Testis (tissue), 3 donors: ENCODE measurements around the gene ZBTB33. TPM values are rescaled to one million over a fixed set of nuclear protein-coding genes. Genes with fewer than 3 reads are reported as not detected.

Experiments used
- DNase-seq: peaks from one replicate; pipeline ENCODE4 v3.0.0-alpha.2; 2019
- H3K27ac ChIP-seq, 2 donors: fragments of 200-600 bp; sonication (generic); one replicate each; pipeline ENCODE4 v1.5.1; 2019
- H3K27me3 ChIP-seq: fragments of 200-600 bp; sonication (generic); one replicate; pipeline ENCODE4 v1.5.1; 2019
- H3K36me3 ChIP-seq: fragments of 200-600 bp; sonication (generic); one replicate; pipeline ENCODE4 v1.5.1; 2017; ENCODE audit warnings: low read depth; ENCODE audit errors: missing control alignments
- H3K4me1 ChIP-seq: fragments of 200-600 bp; sonication (generic); one replicate; pipeline ENCODE4 v1.5.1; 2019
- H3K4me3 ChIP-seq, 2 donors: fragments of 200-600 bp; sonication (generic); one replicate each; pipeline ENCODE4 v1.5.1; 2017 to 2019
- H3K9me3 ChIP-seq: fragments of 200-600 bp; sonication (generic); one replicate; pipeline ENCODE4 v1.5.1; 2017
- POLR2A ChIP-seq: fragments of 450-650 bp; IDR thresholded peaks from one replicate; pipeline ENCODE4 v1.6.1; 2017; ENCODE audit warnings: antibody characterized with exemption, mild to moderate bottlenecking, moderate library complexity
- WGBS, 2 donors: methylation state at CpG; one replicate each; pipeline ENCODE4 v1.1.5; 2018; 5-methylcytosine and 5-hydroxymethylcytosine counted together
- intact Hi-C: fragments of 100-400 bp; cut with DNase I; formaldehyde crosslinking; loops from one replicate; pipeline ENCODE4 v1.15.1; 2023; ENCODE audit warnings: low total_unique reads
- polyA plus RNA-seq: library from polyadenylated mRNA; stranded (reverse); fragments of 350-450 nt; fragmentation: Illumina TruSeq; extraction: RNeasy Lipid Tissue Mini Kit (QIAGEN cat#74804); gene quantifications from one replicate; pipeline ENCODE4 v1.2.3, GENCODE V29; 2014; ENCODE audit warnings: low read depth, low replicate concordance; ENCODE audit not compliant: insufficient read depth
- total RNA-seq, 2 donors: library from RNA; depleted of rRNA; stranded (reverse); fragments of >200 nt; gene quantifications; one replicate each; pipeline ENCODE4 v1.2.3, GENCODE V29; 2016
- TF ChIP-seq, protein P1 (sequence below), 3 experiments: fragments of 450-650 bp in 2 of 3; fragments of 200-600 bp in 1 of 3; sonication (generic) in 1 of 3; IDR thresholded peaks; one replicate each; pipeline ENCODE4 v1.5.1; 2016 to 2019; ENCODE audit warnings: antibody characterized with exemption in 3 of 3, mild to moderate bottlenecking in 2 of 3, moderate library complexity in 1 of 3

The ZBTB33 gene
- total and polyA plus RNA-seq, 3 donors from 2014 or later = 10.2 to 19.9 (median 16.3) TPM

DNA sequence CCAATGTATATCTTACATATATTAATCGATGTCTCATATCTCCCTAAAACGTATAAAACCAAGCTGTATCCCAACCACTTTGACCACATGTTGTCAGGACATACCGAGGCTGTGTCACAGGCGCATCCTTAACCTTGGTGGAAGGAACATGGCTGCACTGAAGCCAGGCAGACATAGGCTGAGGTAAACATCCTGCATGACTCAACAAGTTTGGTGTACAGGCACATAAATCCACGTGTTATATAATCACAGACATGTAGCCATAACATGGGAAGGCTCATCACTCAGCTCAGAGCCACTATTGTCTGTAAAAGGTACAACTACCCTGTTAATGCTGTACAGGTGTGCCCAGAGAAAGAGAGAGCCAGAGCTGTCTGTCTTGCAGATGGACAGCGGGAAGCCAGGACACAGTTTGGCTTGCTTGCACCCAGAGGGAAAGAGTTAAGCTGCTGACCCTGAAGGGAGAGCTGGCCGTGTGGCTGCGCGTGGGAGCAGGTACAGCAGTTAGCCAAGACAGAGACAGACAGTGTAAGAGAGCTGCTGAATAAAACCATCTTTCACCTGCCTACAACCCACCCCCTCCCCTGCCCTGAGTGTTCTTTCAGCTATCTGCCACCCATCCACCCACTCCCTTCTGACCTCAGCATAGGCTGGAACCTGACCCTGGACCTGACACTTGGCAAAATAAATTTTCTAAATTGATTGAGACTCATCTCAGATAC lies 22.3 kb upstream of the ZBTB33 start:
- no peaks in the 10 kb centered on the region for H3K36me3 ChIP-seq
- WGBS, 2 donors = 43 to 79% methylated on average over 8 to 9 of the region's 9 CpGs
- no peak overlapping the region for H3K4me3 ChIP-seq
- DNase-seq = peak; percentile 64
- no peak for TF ChIP-seq POLR2A
- TF ChIP-seq, protein P1, sequence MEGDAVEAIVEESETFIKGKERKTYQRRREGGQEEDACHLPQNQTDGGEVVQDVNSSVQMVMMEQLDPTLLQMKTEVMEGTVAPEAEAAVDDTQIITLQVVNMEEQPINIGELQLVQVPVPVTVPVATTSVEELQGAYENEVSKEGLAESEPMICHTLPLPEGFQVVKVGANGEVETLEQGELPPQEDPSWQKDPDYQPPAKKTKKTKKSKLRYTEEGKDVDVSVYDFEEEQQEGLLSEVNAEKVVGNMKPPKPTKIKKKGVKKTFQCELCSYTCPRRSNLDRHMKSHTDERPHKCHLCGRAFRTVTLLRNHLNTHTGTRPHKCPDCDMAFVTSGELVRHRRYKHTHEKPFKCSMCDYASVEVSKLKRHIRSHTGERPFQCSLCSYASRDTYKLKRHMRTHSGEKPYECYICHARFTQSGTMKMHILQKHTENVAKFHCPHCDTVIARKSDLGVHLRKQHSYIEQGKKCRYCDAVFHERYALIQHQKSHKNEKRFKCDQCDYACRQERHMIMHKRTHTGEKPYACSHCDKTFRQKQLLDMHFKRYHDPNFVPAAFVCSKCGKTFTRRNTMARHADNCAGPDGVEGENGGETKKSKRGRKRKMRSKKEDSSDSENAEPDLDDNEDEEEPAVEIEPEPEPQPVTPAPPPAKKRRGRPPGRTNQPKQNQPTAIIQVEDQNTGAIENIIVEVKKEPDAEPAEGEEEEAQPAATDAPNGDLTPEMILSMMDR (IDR thresholded peaks at IDR 0.05) = no peak
- intact Hi-C loops = no loop called here
- H3K27me3 ChIP-seq = no peaks in the 10 kb centered on the region
- no peaks in the 10 kb centered on the region for H3K9me3 ChIP-seq
- H3K27ac ChIP-seq = no peak overlapping the region
- H3K4me1 ChIP-seq = no peaks in the 10 kb centered on the region

DNA sequence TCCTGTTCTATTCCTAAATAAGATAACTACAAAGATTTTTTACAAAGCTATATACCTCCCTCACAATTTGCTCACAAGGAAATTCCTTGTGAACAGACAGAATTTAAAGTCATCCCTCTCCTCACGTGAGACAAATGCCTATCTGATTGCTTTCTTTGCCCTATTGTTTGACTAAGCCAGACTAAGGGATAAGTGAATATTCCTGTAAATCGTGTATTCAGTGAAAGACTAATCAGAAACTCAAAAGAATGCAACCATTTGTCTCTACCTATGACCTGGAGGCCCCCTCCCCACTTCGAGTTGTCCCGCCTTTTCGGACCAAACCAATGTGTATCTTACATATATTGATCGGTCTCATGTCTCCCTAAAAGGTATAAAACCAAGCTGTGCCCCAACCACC lies 15.3 kb upstream of the ZBTB33 start:
- Histone ChIP-seq H3K9me3 (no peaks in the 10 kb centered on the region), H3K27ac (no peak overlapping the region), H3K27me3 (no peaks in the 10 kb centered on the region), H3K36me3 (no peaks in the 10 kb centered on the region), H3K4me3 (no peak overlapping the region), H3K4me1 (no peaks in the 10 kb centered on the region)
- DNase-seq = no peak
- intact Hi-C loops = no loop called here
- 84 to 85% methylated on average over 6 of the region's 6 CpGs for WGBS, 2 donors
- TF ChIP-seq, protein P1 (IDR thresholded peaks at IDR 0.05) = no peak
- TF ChIP-seq POLR2A = no peak

DNA sequence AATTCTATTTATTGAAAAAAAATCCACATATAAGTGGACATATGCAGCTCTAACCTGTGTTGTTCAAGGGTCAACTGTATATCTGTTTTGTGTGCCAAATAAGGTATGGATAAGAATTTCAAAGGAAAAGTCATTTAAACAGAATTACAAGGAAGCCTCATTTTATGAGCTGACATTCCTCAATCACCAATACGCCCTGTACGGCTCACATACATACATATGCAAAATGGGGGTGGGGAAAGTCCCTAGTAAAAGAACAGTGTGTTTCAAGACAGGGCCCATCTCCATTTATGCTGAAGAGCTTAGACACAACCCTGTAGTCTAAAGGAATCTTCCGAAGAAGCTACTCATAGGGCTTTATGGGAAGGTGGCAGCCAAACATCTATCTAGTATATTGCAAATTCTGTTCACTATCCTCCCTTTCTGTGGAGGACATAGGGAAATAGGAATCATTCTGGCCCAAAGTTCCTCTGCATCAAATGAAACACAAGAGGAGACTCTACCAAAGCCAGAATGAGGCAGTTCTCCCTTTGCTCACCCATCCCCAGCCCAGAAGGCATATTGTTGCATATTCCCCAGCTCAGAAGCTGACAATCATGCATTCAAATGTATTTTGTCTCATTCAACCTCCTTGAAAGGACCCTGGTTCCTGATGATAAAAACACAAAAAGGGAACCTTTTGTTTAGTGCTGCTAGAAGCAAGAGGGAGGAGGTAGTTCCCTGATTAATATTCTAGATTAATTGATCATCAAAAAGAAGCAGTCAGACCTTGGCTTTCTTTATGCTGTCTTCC lies 13.7 kb upstream of the ZBTB33 start:
- TF ChIP-seq, protein P1 (IDR thresholded peaks at IDR 0.05) = no peak
- TF ChIP-seq POLR2A = no peak
- H3K9me3 ChIP-seq = no peaks in the 10 kb centered on the region
- intact Hi-C loops = no loop called here
- H3K4me1 ChIP-seq = no peaks in the 10 kb centered on the region
- H3K27me3 ChIP-seq = no peaks in the 10 kb centered on the region
- no peak overlapping the region for H3K27ac ChIP-seq
- H3K4me3 ChIP-seq = no peak overlapping the region
- whole genome bisulfite sequencing, 2 donors = 81 to 96% methylated on average over 2 to 3 of the region's 3 CpGs
- DNase-seq = no peak
- H3K36me3 ChIP-seq = no peaks in the 10 kb centered on the region

DNA sequence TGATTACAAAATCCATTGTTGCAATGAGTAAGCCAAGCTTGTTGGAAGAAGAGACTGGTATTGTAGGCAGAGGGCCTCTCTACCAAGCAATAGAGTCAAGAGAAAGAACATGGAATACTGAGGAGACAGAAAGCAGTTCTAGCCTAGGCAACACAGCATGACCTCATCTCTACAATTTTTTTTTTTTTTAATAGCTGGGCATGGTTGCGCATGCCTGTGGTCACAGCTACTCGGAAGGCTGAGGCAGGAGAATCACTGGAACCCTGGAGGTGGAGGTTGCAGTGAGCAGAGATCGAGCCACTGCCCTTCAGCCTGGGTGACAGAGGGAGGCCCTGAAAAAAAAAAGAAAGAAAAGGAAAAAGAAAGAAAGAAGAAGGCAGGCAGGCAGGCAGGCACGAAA lies 11.7 kb upstream of the ZBTB33 start:
- no peaks in the 10 kb centered on the region for H3K9me3 ChIP-seq
- intact Hi-C loops = no loop called here
- no peak overlapping the region for H3K27ac ChIP-seq
- H3K27me3 ChIP-seq = no peaks in the 10 kb centered on the region
- TF ChIP-seq, protein P1 (IDR thresholded peaks at IDR 0.05) = no peak
- no peak for TF ChIP-seq POLR2A
- WGBS, 2 donors = 89 to 94% methylated on average over 4 of the region's 4 CpGs
- DNase-seq = no peak
- H3K36me3 ChIP-seq = no peaks in the 10 kb centered on the region
- H3K4me1 ChIP-seq = no peaks in the 10 kb centered on the region
- no peak overlapping the region for H3K4me3 ChIP-seq
